IMR-90 (cell line): Measurements from ENCODE around the gene PXMP2. TPM values are rescaled to one million over a fixed set of nuclear protein-coding genes. Genes with fewer than 3 reads are reported as not detected.

ENCODE experiments used
- ATAC-seq: fragments of 200-7000 bp; cut with Tn5 transposase; 2 replicates; pipeline ENCODE4 v1.9.1; 2020; ENCODE audit warnings: low read depth, mild to moderate bottlenecking, moderate library complexity
- BruUV-seq: library from RNA; stranded (reverse); fragments of 400-500 nt; replicated peaks from 2 replicates; lab custom pipeline; 2021; lab: Mats Ljungman, UMichigan
- CTCF ChIA-PET: fragments of 300-600 bp; formaldehyde crosslinking; extraction: SDS; loops from one replicate; lab custom pipeline; 2021; ENCODE audit warnings: antibody characterized with exemption; lab: Yijun Ruan, JAX
- POLR2A ChIA-PET: fragments of 300-600 bp; sonication (Branson Sonifier 250); formaldehyde crosslinking; loops from one replicate; lab custom pipeline; 2022; ENCODE audit warnings: antibody characterized with exemption; ENCODE audit not compliant: unreplicated experiment; lab: Charles Lee
- DNase-seq: peaks from one replicate; pipeline ENCODE4 v3.0.0; 2013
- H2AFZ ChIP-seq: replicated peaks from 2 replicates; pipeline ENCODE3; 2013; ENCODE audit warnings: low read length, mild to moderate bottlenecking; ENCODE audit not compliant: poor library complexity
- H2AK5ac ChIP-seq: 2 replicates; pipeline ENCODE4 v1.6.1; 2013; ENCODE audit warnings: low read depth, low read length, inconsistent platforms
- H2AK9ac ChIP-seq: replicated peaks from 2 replicates; pipeline ENCODE3; 2013; ENCODE audit warnings: mild to moderate bottlenecking, low read depth, low read length, moderate library complexity; ENCODE audit not compliant: poor library complexity
- H2BK120ac ChIP-seq: 2 replicates; pipeline ENCODE4 v1.6.1; 2013; ENCODE audit warnings: low read depth, low read length, inconsistent platforms
- H2BK15ac ChIP-seq: 3 replicates; pipeline ENCODE4 v1.6.1; 2013; ENCODE audit warnings: low read depth, low read length, inconsistent platforms
- H2BK20ac ChIP-seq: 2 replicates; pipeline ENCODE4 v1.6.1; 2013; ENCODE audit warnings: low read depth, mild to moderate bottlenecking, inconsistent platforms, low read length, moderate library complexity
- H2BK5ac ChIP-seq: 2 replicates; pipeline ENCODE4 v1.6.1; 2013; ENCODE audit warnings: mild to moderate bottlenecking, low read depth, low read length, inconsistent platforms; ENCODE audit not compliant: poor library complexity, severe bottlenecking
- H3K14ac ChIP-seq: replicated peaks from 2 replicates; pipeline ENCODE4 v1.6.1; 2013; ENCODE audit warnings: low read depth, low read length, inconsistent platforms
- H3K18ac ChIP-seq: 2 replicates; pipeline ENCODE4 v1.6.1; 2013; ENCODE audit warnings: low read depth, low read length, control low read depth
- H3K23ac ChIP-seq: 2 replicates; pipeline ENCODE4 v1.6.1; 2013; ENCODE audit warnings: low read depth, low read length, inconsistent platforms
- H3K27ac ChIP-seq: 2 replicates; pipeline ENCODE4 v1.5.1; 2013; ENCODE audit warnings: mild to moderate bottlenecking, control low read depth, low read length; ENCODE audit not compliant: insufficient read depth
- H3K27me3 ChIP-seq: 2 replicates; pipeline ENCODE4 v1.6.1; 2013; ENCODE audit warnings: low read length; ENCODE audit not compliant: control insufficient read depth, insufficient read depth
- H3K36me3 ChIP-seq: 2 replicates; pipeline ENCODE4 v1.6.1; 2013; ENCODE audit warnings: low read length, mixed read lengths; ENCODE audit not compliant: control insufficient read depth, insufficient read depth
- H3K4ac ChIP-seq: 2 replicates; pipeline ENCODE4 v1.6.1; 2013; ENCODE audit warnings: low read depth, low read length, inconsistent platforms
- H3K4me1 ChIP-seq: 2 replicates; pipeline ENCODE4 v1.6.1; 2013; ENCODE audit warnings: low read length, mixed read lengths; ENCODE audit not compliant: control insufficient read depth, insufficient read depth
- H3K4me2 ChIP-seq: 2 replicates; pipeline ENCODE4 v1.6.1; 2013; ENCODE audit warnings: low read depth, mild to moderate bottlenecking, control low read depth, low read length, moderate library complexity
- H3K4me3 ChIP-seq: 2 replicates; pipeline ENCODE4 v1.5.1; 2013; ENCODE audit warnings: low read depth, mild to moderate bottlenecking, control low read depth, low read length, moderate library complexity; ENCODE audit not compliant: insufficient read depth
- H3K56ac ChIP-seq: 2 replicates; pipeline ENCODE4 v1.6.1; 2013; ENCODE audit warnings: low read length, inconsistent platforms; ENCODE audit not compliant: insufficient read depth; ENCODE audit errors: extremely low read depth
- H3K79me1 ChIP-seq, 2 experiments: 2 replicates each; pipeline ENCODE4 v1.6.1; 2013; ENCODE audit warnings: low read length in 2 of 2, inconsistent platforms in 1 of 2, low read depth in 1 of 2
- H3K9ac ChIP-seq: 2 replicates; pipeline ENCODE4 v1.6.1; 2013; ENCODE audit warnings: low read depth, low read length, control low read depth
- H3K9me1 ChIP-seq: 2 replicates; pipeline ENCODE4 v1.6.1; 2013; ENCODE audit warnings: low read length, inconsistent platforms; ENCODE audit not compliant: insufficient read depth
- H3K9me3 ChIP-seq: 2 replicates; pipeline ENCODE4 v1.6.1; 2013; ENCODE audit warnings: low read length; ENCODE audit not compliant: control insufficient read depth, insufficient read depth
- H4K20me1 ChIP-seq: 2 replicates; pipeline ENCODE4 v1.6.1; 2013; ENCODE audit warnings: low read length, inconsistent platforms; ENCODE audit not compliant: insufficient read depth
- H4K5ac ChIP-seq: 2 replicates; pipeline ENCODE4 v1.6.1; 2013; ENCODE audit warnings: mild to moderate bottlenecking, low read depth, low read length, control low read depth
- H4K8ac ChIP-seq, 2 experiments: 2 replicates each; pipeline ENCODE4 v1.6.1; 2013; ENCODE audit warnings: low read depth in 2 of 2, low read length in 2 of 2, control low read depth in 1 of 2, inconsistent platforms in 1 of 2
- H4K91ac ChIP-seq: 2 replicates; pipeline ENCODE4 v1.6.1; 2013; ENCODE audit warnings: low read depth, low read length, inconsistent platforms; ENCODE audit not compliant: insufficient read depth
- CEBPB ChIP-seq: IDR thresholded peaks from 2 replicates; pipeline ENCODE4 v1.6.1; 2012; ENCODE audit warnings: low read depth, low read length, improper control_type of control experiment
- WGBS, 2 experiments: methylation state at CpG; one replicate each; pipeline versions ENCODE4 v1.1.5 to v1.1.7; 2013; ENCODE audit warnings: missing lambda C conversion rate in 2 of 2; ENCODE audit not compliant: insufficient read length in 1 of 2; ENCODE audit errors: extremely low coverage in 2 of 2; 5-methylcytosine and 5-hydroxymethylcytosine counted together
- dilution Hi-C: fragments of 300-500 bp; cut with HindIII; formaldehyde crosslinking; loops from one replicate; pipeline ENCODE4 v1.14.3; 2018; ENCODE audit warnings: low sequenced_read_pairs; ENCODE audit not compliant: unreplicated experiment
- in situ Hi-C: fragments of 300-500 bp; cut with MboI; formaldehyde crosslinking; loops from 3 replicates; pipeline ENCODE4 v1.14.3; 2019; ENCODE audit warnings: low sequenced_read_pairs, inconsistent platforms, mixed read lengths
- intact Hi-C: fragments of 100-400 bp; cut with micrococcal nuclease; formaldehyde crosslinking; loops from 2 replicates; pipeline ENCODE4 v1.10.0; 2022
- polyA plus RNA-seq, 3 experiments: library from polyadenylated mRNA; depleted of rRNA; stranded (reverse); fragments of >200 nt; gene quantifications; 2 replicates each; pipeline ENCODE4 v1.2.3, GENCODE V29; 2012; ENCODE audit warnings: low replicate concordance in 1 of 3
- total RNA-seq: library from RNA; depleted of rRNA; stranded (reverse); fragments of >200 nt; gene quantifications from 2 replicates; pipeline ENCODE4 v1.2.3, GENCODE V29; 2012

PXMP2 gene
- total and polyA plus RNA-seq, 2 of the 4 experiments (the other 2 are of a cell fraction) = 10.9 to 20.1 TPM

- H3K36me3 ChIP-seq = peaks cover 27% of the 10 kb centered on the region
- no peak for TF ChIP-seq CEBPB
- no peaks in the 10 kb centered on the region for H3K9me1 ChIP-seq
- H3K79me1 ChIP-seq = no peaks in the 10 kb centered on the region
- DNase-seq = no peak
- no peak overlapping the region for H2BK120ac ChIP-seq
- H4K91ac ChIP-seq = no peak overlapping the region
- H3K9ac ChIP-seq = no peak overlapping the region
- H3K4me1 ChIP-seq = no peaks in the 10 kb centered on the region
- dilution Hi-C loops = no loop called here
- H3K27me3 ChIP-seq = no peaks in the 10 kb centered on the region
- in situ Hi-C loops = no loop called here
- no peak overlapping the region for H2BK5ac ChIP-seq
- no peaks in the 10 kb centered on the region for H3K9me3 ChIP-seq
- H3K4me2 ChIP-seq = no peak overlapping the region
- H3K4me3 ChIP-seq = no peak overlapping the region
- H3K56ac ChIP-seq = no peak overlapping the region
- no peaks in the 10 kb centered on the region; the same call in 1 of the 2 replicates for H4K20me1 ChIP-seq
- H3K14ac ChIP-seq = no peak overlapping the region
- H3K4ac ChIP-seq = no peak overlapping the region
- ChIA-PET CTCF (no interaction called here), POLR2A (no interaction called here)
- no peak overlapping the region for H3K18ac ChIP-seq
- no peak overlapping the region for H4K5ac ChIP-seq
- WGBS, 2 experiments = 97% methylated on average over 17 of the region's 24 CpGs; no CpG with 5 or more reads in 1 of the 2 experiments
- no peak for ATAC-seq
- no peak overlapping the region for H2AFZ ChIP-seq
- H2BK20ac ChIP-seq = no peak overlapping the region
- H2AK5ac ChIP-seq = no peak overlapping the region
- H4K8ac ChIP-seq = no peak overlapping the region
- no peak overlapping the region for H2BK15ac ChIP-seq
- H3K23ac ChIP-seq = no peak overlapping the region
- no TSS peak for BruUV-seq
- H3K27ac ChIP-seq = no peak overlapping the region
- H2AK9ac ChIP-seq = no peak overlapping the region
- intact Hi-C loops = no loop called here
These were observed 38.7 kb upstream of the PXMP2 start for GRCh38 chr12:132648616-132649225.
